HUES48 (cell line): ENCODE data around the gene CAND2.
"Not testable (repeated sequence)": the region's sequence is repeated elsewhere in the genome, so short reads cannot be mapped to it uniquely, and the experiment has no call there.

Source experiments
- H3K27ac ChIP-seq: one replicate; pipeline ENCODE4 v1.7.0; 2013; ENCODE audit warnings: low read depth, low read length, inconsistent platforms
- H3K27me3 ChIP-seq: 2 replicates; pipeline ENCODE4 v1.6.1; 2013; ENCODE audit warnings: mild to moderate bottlenecking, low read length; ENCODE audit not compliant: control insufficient read depth, insufficient read depth
- H3K36me3 ChIP-seq: 2 replicates; pipeline ENCODE4 v1.6.1; 2013; ENCODE audit warnings: low read length; ENCODE audit not compliant: control insufficient read depth, insufficient read depth
- H3K4me1 ChIP-seq: 2 replicates; pipeline ENCODE4 v1.6.1; 2013; ENCODE audit warnings: mild to moderate bottlenecking, low read length; ENCODE audit not compliant: control insufficient read depth, insufficient read depth
- H3K4me3 ChIP-seq: 2 replicates; pipeline ENCODE4 v1.5.1; 2013; ENCODE audit warnings: mild to moderate bottlenecking, low read depth, low read length
- H3K9ac ChIP-seq: 2 replicates; pipeline ENCODE4 v1.6.1; 2013; ENCODE audit warnings: mild to moderate bottlenecking, low read depth, low read length, moderate library complexity
- H3K9me3 ChIP-seq: 2 replicates; pipeline ENCODE4 v1.6.1; 2013; ENCODE audit warnings: low read length; ENCODE audit not compliant: control insufficient read depth, insufficient read depth

Gene CAND2

GRCh38 chr3:12833222-12834161 is 37.0 kb downstream of the CAND2 start:
- Histone ChIP-seq H3K27me3 (no peaks in the 10 kb centered on the region), H3K36me3 (peaks cover 90% of the 10 kb centered on the region), H3K9me3 (no peaks in the 10 kb centered on the region), H3K4me3 (no peak overlapping the region), H3K27ac (peak overlapping the region; percentile 60), H3K9ac (no peak overlapping the region), H3K4me1 (peaks cover 15% of the 10 kb centered on the region; the same call in 1 of the 2 replicates)

GRCh38 chr3:12835052-12835665 is 38.7 kb downstream of the CAND2 start:
- peaks cover 93% of the 10 kb centered on the region for H3K36me3 ChIP-seq
- H3K9ac ChIP-seq: no peak overlapping the region
- no peak overlapping the region for H3K27ac ChIP-seq
- no peaks in the 10 kb centered on the region for H3K27me3 ChIP-seq
- H3K4me3 ChIP-seq: no peak overlapping the region
- no peaks in the 10 kb centered on the region for H3K9me3 ChIP-seq
- H3K4me1 ChIP-seq: peaks cover 30% of the 10 kb centered on the region

GRCh38 chr3:12837295-12837986 is 41.0 kb downstream of the CAND2 start:
- no peaks in the 10 kb centered on the region for H3K27me3 ChIP-seq
- no peaks in the 10 kb centered on the region for H3K9me3 ChIP-seq
- no peak overlapping the region for H3K9ac ChIP-seq
- no peak overlapping the region for H3K27ac ChIP-seq
- H3K4me1 ChIP-seq: peaks cover 30% of the 10 kb centered on the region
- H3K4me3 ChIP-seq: no peak overlapping the region
- H3K36me3 ChIP-seq: peaks cover 80% of the 10 kb centered on the region

GRCh38 chr3:12838179-12838965 is 41.9 kb downstream of the CAND2 start:
- Histone ChIP-seq H3K4me3 (peak overlapping the region; percentile 95; the same call in 1 of the 2 replicates), H3K4me1 (peaks cover 30% of the 10 kb centered on the region), H3K36me3 (peaks cover 72% of the 10 kb centered on the region), H3K27me3 (no peaks in the 10 kb centered on the region), H3K9ac (no peak overlapping the region; the same call in 1 of the 2 replicates), H3K9me3 (no peaks in the 10 kb centered on the region), H3K27ac (no peak overlapping the region)

- H3K27me3 ChIP-seq: no peaks in the 10 kb centered on the region
- peak overlapping the region; percentile 29 for H3K27ac ChIP-seq
- H3K36me3 ChIP-seq: peaks cover 62% of the 10 kb centered on the region
- H3K9me3 ChIP-seq: no peaks in the 10 kb centered on the region
- peaks cover 21% of the 10 kb centered on the region for H3K4me1 ChIP-seq
- H3K4me3 ChIP-seq: peak overlapping the region; percentile 95
- no peak overlapping the region; the same call in 1 of the 2 replicates for H3K9ac ChIP-seq
Observed at GRCh38 chr3:12839156-12839946, 42.9 kb downstream of the CAND2 start.

- Histone ChIP-seq H3K4me1 (peaks cover 20% of the 10 kb centered on the region), H3K4me3 (peak overlapping the region; percentile 95), H3K36me3 (peaks cover 54% of the 10 kb centered on the region), H3K9ac (peak overlapping the region; percentile 99)
- not testable (repeated sequence) for H3K27me3 ChIP-seq, H3K9me3 ChIP-seq, H3K27ac ChIP-seq
Observed at GRCh38 chr3:12840148-12840547, 43.7 kb downstream of the CAND2 start.

GRCh38 chr3:12840591-12841148 is 44.2 kb downstream of the CAND2 start:
- Histone ChIP-seq H3K27me3 (no peaks in the 10 kb centered on the region), H3K9me3 (no peaks in the 10 kb centered on the region), H3K9ac (peak overlapping the region; percentile 99), H3K36me3 (peaks cover 49% of the 10 kb centered on the region), H3K4me3 (peak overlapping the region; percentile 95), H3K27ac (peak overlapping the region; percentile 89), H3K4me1 (peaks cover 16% of the 10 kb centered on the region)

GRCh38 chr3:12841149-12841969 is 44.9 kb downstream of the CAND2 start, which contains the start of gene RPL32:
Gene RPL32 (minus strand): TSS chr3:12841565. CDS start chr3:12840237, 1,328 bp downstream.
- peak within 1 kb of the TSS; percentile 99 for H3K9ac ChIP-seq
- H3K27ac ChIP-seq: peak within 1 kb of the TSS; percentile 89
- peaks cover 42% of the 10 kb centered on the region for H3K36me3 ChIP-seq
- no peaks in the 10 kb centered on the region for H3K27me3 ChIP-seq
- H3K9me3 ChIP-seq: peaks cover 4% of the 10 kb centered on the region
- peak within 1 kb of the TSS; percentile 95 for H3K4me3 ChIP-seq
- H3K4me1 ChIP-seq: peaks cover 15% of the 10 kb centered on the region

- Histone ChIP-seq H3K36me3 (peaks cover 36% of the 10 kb centered on the region), H3K9me3 (peaks cover 10% of the 10 kb centered on the region), H3K4me3 (peak overlapping the region; percentile 95; the same call in 1 of the 2 replicates), H3K27ac (no peak overlapping the region), H3K27me3 (no peaks in the 10 kb centered on the region), H3K4me1 (peaks cover 15% of the 10 kb centered on the region), H3K9ac (no peak overlapping the region)
Observed at GRCh38 chr3:12841970-12842328, 45.5 kb downstream of the CAND2 start.
